ENCODE measurements around the gene MACROH2A2. TPM values are rescaled to one million over a fixed set of nuclear protein-coding genes. Genes with fewer than 3 reads are reported as not detected.

Gene MACROH2A2
- total and polyA plus RNA-seq, 2 of the 13 experiments (the other 11 are each of a cell fraction or from before 2014, with no cell fraction given), result 9.8 to 43.1 TPM

DNA sequence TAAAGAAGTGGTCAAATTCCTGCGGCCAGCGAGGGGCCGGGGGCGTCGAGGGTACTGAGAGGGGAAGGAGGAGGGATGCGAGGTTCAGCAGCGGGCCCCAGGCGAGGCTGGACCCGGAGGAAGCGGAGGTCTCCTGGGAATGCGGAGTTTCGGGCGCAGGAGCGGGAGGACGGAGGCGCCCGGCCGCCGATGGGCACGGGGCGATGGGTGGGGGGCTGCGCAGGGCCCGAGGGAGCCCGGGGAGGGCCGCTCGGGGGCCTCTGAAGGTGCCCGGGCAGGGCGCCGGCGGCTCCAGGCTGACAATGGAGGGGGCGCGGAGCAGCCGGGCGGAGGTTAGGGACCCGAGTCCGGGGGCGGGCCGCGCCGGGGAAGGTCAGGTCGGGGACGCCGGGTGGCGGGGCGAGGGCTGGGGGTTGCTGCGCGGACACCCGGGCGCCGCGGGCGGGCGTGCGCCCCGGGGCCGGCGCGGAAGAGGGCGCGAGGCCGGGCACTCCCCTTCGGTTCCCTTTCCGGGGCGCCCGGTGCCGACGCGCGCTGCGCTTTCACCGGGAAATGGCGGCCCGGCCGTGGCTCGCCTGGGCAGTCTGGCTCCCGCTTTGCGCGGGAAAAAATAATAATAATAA, 683 bp downstream of the MACROH2A2 start (continued):
- TF ChIP-seq, protein P1, sequence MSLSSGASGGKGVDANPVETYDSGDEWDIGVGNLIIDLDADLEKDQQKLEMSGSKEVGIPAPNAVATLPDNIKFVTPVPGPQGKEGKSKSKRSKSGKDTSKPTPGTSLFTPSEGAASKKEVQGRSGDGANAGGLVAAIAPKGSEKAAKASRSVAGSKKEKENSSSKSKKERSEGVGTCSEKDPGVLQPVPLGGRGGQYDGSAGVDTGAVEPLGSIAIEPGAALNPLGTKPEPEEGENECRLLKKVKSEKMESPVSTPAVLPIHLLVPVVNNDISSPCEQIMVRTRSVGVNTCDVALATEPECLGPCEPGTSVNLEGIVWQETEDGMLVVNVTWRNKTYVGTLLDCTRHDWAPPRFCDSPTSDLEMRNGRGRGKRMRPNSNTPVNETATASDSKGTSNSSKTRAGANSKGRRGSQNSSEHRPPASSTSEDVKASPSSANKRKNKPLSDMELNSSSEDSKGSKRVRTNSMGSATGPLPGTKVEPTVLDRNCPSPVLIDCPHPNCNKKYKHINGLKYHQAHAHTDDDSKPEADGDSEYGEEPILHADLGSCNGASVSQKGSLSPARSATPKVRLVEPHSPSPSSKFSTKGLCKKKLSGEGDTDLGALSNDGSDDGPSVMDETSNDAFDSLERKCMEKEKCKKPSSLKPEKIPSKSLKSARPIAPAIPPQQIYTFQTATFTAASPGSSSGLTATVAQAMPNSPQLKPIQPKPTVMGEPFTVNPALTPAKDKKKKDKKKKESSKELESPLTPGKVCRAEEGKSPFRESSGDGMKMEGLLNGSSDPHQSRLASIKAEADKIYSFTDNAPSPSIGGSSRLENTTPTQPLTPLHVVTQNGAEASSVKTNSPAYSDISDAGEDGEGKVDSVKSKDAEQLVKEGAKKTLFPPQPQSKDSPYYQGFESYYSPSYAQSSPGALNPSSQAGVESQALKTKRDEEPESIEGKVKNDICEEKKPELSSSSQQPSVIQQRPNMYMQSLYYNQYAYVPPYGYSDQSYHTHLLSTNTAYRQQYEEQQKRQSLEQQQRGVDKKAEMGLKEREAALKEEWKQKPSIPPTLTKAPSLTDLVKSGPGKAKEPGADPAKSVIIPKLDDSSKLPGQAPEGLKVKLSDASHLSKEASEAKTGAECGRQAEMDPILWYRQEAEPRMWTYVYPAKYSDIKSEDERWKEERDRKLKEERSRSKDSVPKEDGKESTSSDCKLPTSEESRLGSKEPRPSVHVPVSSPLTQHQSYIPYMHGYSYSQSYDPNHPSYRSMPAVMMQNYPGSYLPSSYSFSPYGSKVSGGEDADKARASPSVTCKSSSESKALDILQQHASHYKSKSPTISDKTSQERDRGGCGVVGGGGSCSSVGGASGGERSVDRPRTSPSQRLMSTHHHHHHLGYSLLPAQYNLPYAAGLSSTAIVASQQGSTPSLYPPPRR (CRISPR knock-in tag; IDR thresholded peaks at IDR 0.05; ENCODE audit: borderline replicate concordance), result no peak
- TF ChIP-seq STAT5B (CRISPR knock-in tag; IDR thresholded peaks at IDR 0.05) (no peak), CBX5 (CRISPR knock-in tag; IDR thresholded peaks at IDR 0.05; ENCODE audit: borderline replicate concordance) (no peak), ZBTB20 (CRISPR knock-in tag; IDR thresholded peaks at IDR 0.05; ENCODE audit: borderline replicate concordance, low read depth) (no peak), ZNF446 (CRISPR knock-in tag; IDR thresholded peaks at IDR 0.05) (no peak), ZNF644 (CRISPR knock-in tag; IDR thresholded peaks at IDR 0.05; ENCODE audit: low read depth) (no peak), KAT2B (IDR thresholded peaks at IDR 0.05; ENCODE audit: borderline replicate concordance, low read depth, low read length) (no peak), FIP1L1 (IDR thresholded peaks at IDR 0.05; ENCODE audit: borderline replicate concordance, insufficient read depth, low read depth, low read length) (no peak), HMG20A (CRISPR knock-in tag; IDR thresholded peaks at IDR 0.05; ENCODE audit: borderline replicate concordance) (no peak), ZNF772 (CRISPR knock-in tag; IDR thresholded peaks at IDR 0.05) (no peak), NR2F1 (CRISPR knock-in tag; IDR thresholded peaks at IDR 0.05) (no peak), SMYD3 (CRISPR knock-in tag; IDR thresholded peaks at IDR 0.05) (no peak), AHR (CRISPR knock-in tag; IDR thresholded peaks at IDR 0.05) (no peak), MAFK (conservative IDR thresholded peaks at IDR 0.05 in 1 of 2, IDR thresholded peaks at IDR 0.05 in 1 of 2; ENCODE audit: low read length in 2 of 2) (no peak), TP53 (CRISPR knock-in tag; conservative IDR thresholded peaks at IDR 0.05) (no peak), ZNF720 (CRISPR knock-in tag; IDR thresholded peaks at IDR 0.05) (no peak), SIX4 (CRISPR knock-in tag; IDR thresholded peaks at IDR 0.05) (no peak)
- TF ChIP-seq, protein P2, sequence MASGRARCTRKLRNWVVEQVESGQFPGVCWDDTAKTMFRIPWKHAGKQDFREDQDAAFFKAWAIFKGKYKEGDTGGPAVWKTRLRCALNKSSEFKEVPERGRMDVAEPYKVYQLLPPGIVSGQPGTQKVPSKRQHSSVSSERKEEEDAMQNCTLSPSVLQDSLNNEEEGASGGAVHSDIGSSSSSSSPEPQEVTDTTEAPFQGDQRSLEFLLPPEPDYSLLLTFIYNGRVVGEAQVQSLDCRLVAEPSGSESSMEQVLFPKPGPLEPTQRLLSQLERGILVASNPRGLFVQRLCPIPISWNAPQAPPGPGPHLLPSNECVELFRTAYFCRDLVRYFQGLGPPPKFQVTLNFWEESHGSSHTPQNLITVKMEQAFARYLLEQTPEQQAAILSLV (CRISPR knock-in tag; IDR thresholded peaks at IDR 0.05; ENCODE audit: borderline replicate concordance), result no peak
- TF ChIP-seq, protein P3, sequence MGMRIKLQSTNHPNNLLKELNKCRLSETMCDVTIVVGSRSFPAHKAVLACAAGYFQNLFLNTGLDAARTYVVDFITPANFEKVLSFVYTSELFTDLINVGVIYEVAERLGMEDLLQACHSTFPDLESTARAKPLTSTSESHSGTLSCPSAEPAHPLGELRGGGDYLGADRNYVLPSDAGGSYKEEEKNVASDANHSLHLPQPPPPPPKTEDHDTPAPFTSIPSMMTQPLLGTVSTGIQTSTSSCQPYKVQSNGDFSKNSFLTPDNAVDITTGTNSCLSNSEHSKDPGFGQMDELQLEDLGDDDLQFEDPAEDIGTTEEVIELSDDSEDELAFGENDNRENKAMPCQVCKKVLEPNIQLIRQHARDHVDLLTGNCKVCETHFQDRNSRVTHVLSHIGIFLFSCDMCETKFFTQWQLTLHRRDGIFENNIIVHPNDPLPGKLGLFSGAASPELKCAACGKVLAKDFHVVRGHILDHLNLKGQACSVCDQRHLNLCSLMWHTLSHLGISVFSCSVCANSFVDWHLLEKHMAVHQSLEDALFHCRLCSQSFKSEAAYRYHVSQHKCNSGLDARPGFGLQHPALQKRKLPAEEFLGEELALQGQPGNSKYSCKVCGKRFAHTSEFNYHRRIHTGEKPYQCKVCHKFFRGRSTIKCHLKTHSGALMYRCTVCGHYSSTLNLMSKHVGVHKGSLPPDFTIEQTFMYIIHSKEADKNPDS (CRISPR knock-in tag; IDR thresholded peaks at IDR 0.05), result no peak
- TF ChIP-seq, protein P4, sequence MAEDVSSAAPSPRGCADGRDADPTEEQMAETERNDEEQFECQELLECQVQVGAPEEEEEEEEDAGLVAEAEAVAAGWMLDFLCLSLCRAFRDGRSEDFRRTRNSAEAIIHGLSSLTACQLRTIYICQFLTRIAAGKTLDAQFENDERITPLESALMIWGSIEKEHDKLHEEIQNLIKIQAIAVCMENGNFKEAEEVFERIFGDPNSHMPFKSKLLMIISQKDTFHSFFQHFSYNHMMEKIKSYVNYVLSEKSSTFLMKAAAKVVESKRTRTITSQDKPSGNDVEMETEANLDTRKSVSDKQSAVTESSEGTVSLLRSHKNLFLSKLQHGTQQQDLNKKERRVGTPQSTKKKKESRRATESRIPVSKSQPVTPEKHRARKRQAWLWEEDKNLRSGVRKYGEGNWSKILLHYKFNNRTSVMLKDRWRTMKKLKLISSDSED (CRISPR knock-in tag; IDR thresholded peaks at IDR 0.05), result no peak
- TF ChIP-seq, protein P5, sequence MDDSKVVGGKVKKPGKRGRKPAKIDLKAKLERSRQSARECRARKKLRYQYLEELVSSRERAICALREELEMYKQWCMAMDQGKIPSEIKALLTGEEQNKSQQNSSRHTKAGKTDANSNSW (CRISPR knock-in tag; IDR thresholded peaks at IDR 0.05; ENCODE audit: borderline replicate concordance), result no peak
